WTC11 (cell line): Measurements from ENCODE around the gene XPO6.

ENCODE experiments used
- ERG ChIP-seq: fragments of 250-450 bp; sonication (Bioruptor Pico); IDR thresholded peaks from 2 replicates; pipeline ENCODE4 v1.8.0; 2021; ENCODE audit warnings: mild to moderate bottlenecking
- JUN ChIP-seq: sonication (generic); formaldehyde crosslinking; IDR thresholded peaks from 2 replicates; pipeline ENCODE4 v1.8.0; 2023; ENCODE audit warnings: mild to moderate bottlenecking, missing genetic modification reagents
- NFYB ChIP-seq: sonication (generic); formaldehyde crosslinking; conservative IDR thresholded peaks from 2 replicates; pipeline ENCODE4 v1.8.0; 2022; ENCODE audit warnings: low read depth, missing genetic modification reagents

GRCh38 chr16:28207399-28207798 is 4.4 kb downstream of the XPO6 start:
- TF ChIP-seq NFYB (CRISPR knock-in tag) (no peak), JUN (CRISPR knock-in tag) (no peak), ERG (CRISPR knock-in tag) (no peak)
